Measurements from ENCODE around the gene CFB. TPM values are rescaled to one million over a fixed set of nuclear protein-coding genes. Genes with fewer than 3 reads are reported as not detected.
A peak's percentile ranks its signal among the peaks of the same experiment; 100 is the strongest.

CFB gene
- total and polyA plus RNA-seq, 9 of the 15 experiments (the other 6 are each of a cell fraction or from before 2014, with no cell fraction given) = 0.08 to 0.91 (median 0.22) TPM; not detected in 4

- TF ChIP-seq CGGBP1 (CRISPR knock-in tag; IDR thresholded peaks at IDR 0.05) (no peak), XRCC3 (IDR thresholded peaks at IDR 0.05) (no peak), POLR2A (conservative IDR thresholded peaks at IDR 0.05) (peak; percentile 82), DEAF1 (CRISPR knock-in tag; IDR thresholded peaks at IDR 0.05) (no peak; the same call in 1 of the 2 replicates), ELF4 (CRISPR knock-in tag; IDR thresholded peaks at IDR 0.05) (no peak; the same call in 1 of the 2 replicates), TRIM25 (IDR thresholded peaks at IDR 0.05; ENCODE audit: borderline replicate concordance) (no peak), ZFP30 (CRISPR knock-in tag; IDR thresholded peaks at IDR 0.05; ENCODE audit: borderline replicate concordance) (no peak), TEAD1 (CRISPR knock-in tag; IDR thresholded peaks at IDR 0.05) (peak; percentile 91 to 99), HDAC2 (IDR thresholded peaks at IDR 0.05) (peak; percentile 89), RFX1 (IDR thresholded peaks at IDR 0.05) (peak; percentile 100), ZBTB40 (IDR thresholded peaks at IDR 0.05) (peak; percentile 98), ZBTB40 (CRISPR knock-in tag; IDR thresholded peaks at IDR 0.05) (no peak), COPS2 (conservative IDR thresholded peaks at IDR 0.05) (no peak)
Measured at GRCh38 chr6:31971993-31972708, 26.3 kb downstream of the CFB start, which contains the start of gene DXO (continued).
